NCI-H2081 (cell line): ENCODE results near the gene RAVER1.
A peak's percentile ranks its signal among the peaks of the same experiment; 100 is the strongest.

Experiments
- DNase-seq, 2 experiments: peaks; one replicate each; lab custom pipeline; 2025; lab: John Stamatoyannopoulos, UW

The RAVER1 gene

DNA sequence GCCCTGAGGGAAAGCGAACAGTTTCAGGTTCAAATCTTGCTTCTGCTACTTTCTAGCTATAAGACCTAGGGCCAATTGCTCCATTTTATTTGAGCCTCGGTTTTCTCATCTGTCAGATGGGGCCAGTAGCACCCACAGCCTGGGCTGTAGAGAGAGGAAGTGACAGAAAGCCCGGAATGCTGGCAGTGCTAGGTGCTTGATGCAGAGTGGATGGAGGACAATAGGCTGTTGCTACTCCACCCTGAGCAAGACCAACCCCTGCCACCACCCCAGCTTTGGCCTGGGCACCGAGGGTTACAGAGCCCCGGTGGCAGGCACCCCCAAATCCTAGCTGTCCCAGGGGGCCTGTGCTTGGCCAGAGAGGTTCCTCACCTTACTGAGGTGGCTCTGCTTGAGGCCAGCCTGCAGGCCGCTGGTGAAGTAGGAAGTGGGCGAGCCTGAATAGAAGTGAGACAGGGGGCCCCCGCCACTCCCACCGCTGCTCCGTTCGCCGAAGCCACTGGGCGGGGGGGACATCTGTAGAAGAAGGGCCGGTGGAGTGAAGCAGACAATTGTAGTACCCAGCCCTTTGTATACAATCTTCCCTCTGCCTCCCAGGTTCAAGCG lies 15.4 kb downstream of the RAVER1 start:
- DNase-seq: no peak

GRCh38 chr19:10317045-10317856 lies 16.1 kb downstream of the RAVER1 start:
- no peak for DNase-seq

DNA sequence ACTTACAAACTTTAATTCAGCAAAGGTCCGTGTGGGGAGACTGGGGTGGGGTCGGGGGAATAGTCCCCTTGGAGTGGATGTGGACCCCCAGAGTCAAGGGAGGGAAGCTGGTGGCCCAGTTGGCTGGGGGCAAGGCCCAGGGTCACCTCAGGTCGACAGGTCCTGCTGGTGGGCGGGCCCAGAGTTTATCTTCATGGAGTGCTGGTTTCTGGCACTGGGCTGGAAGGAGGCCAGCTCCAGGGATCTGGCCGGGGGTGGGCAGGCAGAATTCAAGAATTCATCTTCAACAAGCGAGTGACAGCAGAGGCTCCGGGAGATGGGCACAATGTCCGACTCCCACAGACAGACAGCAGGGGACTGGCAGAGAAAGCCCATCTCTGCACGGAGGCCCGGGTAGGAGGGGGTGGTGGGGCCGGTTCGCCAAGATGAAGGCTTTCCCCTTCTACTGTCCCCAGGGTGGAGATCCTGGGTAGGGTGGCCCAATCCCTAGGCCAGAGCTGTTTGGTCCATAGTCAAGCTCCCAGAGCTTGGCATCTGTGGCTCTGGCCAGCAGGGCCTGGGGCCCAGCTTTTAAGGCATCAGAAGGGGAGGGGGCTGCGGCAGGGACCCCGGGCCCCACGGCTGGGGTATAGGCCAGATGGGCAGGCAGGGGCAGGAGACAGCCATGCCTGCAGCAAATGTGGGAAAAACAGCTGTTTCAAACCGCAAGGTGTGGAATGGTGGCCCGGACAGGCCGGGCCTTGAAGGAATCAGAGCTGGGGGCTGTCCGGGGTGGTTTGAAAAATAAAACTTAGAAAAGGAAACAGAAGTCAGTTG lies 16.9 kb downstream of the RAVER1 start:
- DNase-seq: no peak

DNA sequence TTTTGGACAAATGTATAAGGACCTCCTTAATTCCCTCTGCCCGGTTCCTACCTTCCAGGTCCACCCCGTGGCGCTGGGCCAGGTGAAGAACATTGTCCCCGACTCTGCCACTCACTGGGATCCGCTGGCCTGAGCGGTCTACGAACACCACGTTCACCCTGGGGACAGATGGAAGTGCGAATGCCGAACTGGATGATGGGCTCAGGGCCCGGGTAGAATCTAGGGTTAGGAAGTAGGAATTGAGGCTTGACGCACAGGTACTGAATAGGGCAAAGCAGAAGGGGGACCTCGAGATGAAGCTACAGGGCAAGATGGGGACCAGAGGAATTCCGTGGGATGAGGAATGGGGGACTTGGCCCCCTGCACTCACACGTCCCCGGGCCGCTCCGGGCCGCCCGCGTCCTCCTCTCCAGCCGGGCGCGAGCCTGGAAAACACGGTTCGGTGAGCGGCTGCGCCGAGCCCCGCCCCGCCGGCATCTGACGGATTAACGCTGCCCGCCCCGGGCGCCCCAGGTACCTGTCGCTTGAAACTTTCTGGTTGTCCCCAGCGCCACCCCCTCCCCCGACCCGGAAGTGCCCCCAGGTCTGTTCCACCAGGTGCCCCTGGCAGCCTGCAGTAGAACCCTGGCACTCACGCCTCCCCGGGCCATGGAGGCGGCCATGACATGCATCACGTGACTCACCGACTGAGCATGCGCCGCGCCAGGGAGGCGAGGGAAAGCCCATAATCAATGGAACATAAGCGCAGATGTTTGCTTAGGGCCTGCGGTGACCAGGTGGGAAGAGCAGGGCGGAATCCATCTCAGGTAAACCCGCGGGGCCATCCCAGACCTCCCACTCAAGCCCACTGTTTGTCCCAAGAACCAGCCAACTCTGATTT lies 17.8 kb downstream of the RAVER1 start, which contains the start of gene FDX2:
TSS of gene FDX2 (minus strand) at position 681 of the 880 bp plus-strand sequence. CDS start at position 662, 19 bp downstream.
- DNase-seq: peak; percentile 91 to 93

DNA sequence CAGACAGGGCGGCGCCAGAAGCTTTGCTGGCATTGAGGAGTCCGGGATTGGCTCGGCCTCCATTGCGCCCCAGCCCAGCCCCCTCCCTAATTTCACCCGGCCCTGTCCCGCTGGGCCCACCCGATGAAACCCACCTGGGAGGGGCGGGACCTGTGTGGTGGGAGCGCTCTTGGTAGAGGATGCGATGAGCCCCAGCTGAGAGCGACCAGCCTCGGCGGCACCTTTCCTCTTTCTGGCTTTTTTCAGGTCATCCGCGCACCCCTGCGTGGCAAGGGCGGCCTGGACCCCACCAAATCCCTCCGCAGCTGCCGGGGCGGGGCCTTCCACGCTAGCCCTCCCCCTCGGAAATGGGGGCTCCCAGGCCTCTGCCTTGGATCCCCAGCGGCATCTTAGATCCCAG lies 23.9 kb downstream of the RAVER1 start, which contains the start of gene ZGLP1:
TSS of gene ZGLP1 (minus strand) at position 393 of the 400 bp plus-strand sequence.
- DNase-seq: no peak

DNA sequence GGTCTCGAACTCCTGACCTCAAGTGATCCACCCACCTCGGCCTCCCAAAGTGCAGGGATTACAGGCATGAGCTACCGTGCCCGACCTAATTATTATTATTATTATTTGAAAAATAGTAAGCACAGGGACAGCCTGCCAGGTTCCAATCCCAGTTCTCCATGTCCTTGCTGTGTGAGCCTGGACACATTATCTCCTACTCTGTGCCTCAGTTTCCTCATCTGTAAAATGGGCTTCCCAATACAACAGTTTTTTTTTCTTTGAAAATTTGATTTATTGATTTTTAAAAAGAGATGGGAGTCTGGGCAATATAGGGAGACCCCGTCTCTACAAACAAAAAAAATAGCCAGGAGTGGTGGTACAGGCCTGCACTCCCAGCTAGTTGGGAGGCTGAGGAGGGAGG lies 27.0 kb downstream of the RAVER1 start:
- no peak for DNase-seq

DNA sequence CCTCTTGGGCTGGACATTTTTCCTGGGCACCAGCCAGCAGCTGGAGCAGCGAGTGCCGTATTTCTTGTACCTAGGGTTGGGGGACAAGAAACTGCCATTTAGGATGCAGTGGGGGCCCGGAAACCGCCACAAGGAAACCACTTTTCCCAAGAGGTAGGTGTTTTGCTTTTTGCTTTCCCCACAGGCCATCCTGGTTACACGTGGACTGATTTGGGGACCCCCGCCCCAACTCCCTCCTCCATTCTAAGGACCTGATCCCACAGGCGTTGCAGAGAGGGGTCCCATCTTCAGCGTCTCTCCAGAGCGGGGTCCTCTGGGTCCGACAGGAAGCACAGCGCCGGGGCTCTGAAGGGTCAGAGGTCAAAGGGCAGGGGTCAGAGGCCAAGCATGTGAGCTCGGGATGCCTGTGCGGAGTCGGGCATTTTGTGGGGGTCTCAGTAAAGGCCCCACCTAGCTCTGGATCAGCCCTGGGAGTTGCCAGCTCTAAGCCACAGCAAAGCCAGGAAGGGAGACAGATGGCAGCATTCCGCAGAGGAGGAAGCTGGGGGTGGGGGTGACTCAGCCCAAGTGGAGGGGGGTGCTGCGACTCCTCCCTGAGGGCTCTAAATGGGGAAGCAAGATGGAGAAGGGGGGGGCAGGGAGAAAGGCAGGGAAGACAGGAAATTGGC lies 28.1 kb downstream of the RAVER1 start:
- DNase-seq: no peak

DNA sequence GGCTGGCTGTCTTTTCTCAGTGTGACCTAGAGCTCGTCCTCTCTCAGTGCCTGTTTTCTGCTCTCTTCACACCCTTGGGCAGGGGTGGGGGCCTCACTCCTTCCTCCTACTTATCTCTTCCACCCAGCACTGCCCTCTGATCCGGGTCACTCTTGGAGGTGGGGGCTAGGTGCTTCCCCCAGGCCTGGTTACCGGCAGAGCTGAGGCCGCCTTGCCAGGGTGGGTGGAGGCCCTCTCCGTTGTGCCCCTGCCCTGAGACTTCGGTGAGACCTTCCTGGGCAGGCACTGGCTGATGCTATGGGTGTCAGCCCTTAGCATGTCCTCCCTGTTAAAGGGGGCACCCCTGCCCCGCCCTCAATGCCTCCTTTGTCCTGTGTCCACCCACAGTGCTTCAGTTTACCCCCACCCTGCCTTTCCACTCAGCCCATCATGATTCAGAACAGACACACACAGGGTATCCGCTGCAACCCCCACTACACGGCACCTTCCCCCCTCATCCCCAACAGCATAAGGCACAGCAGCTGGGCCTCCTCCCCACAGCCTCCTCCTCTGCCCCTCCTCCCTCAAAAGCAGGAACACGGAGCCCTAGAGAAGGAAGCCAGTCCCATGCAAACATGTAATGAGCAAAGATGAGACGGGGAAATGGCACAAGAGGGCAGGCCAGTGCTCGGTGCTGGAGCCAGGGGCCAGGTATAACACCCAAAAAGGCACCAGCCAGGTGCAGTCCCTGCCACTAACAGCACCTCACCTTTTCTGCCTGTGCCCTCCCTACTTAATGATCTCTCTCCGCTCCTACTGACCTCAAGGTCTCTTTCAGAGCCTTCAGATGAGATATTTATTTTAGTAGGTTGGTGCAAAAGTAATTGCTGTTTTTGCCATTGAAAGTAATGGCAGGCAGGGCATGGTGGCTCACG lies 33.5 kb downstream of the RAVER1 start:
- no peak for DNase-seq

GRCh38 chr19:10295847-10296591 lies 37.3 kb downstream of the RAVER1 start:
- no peak for DNase-seq

DNA sequence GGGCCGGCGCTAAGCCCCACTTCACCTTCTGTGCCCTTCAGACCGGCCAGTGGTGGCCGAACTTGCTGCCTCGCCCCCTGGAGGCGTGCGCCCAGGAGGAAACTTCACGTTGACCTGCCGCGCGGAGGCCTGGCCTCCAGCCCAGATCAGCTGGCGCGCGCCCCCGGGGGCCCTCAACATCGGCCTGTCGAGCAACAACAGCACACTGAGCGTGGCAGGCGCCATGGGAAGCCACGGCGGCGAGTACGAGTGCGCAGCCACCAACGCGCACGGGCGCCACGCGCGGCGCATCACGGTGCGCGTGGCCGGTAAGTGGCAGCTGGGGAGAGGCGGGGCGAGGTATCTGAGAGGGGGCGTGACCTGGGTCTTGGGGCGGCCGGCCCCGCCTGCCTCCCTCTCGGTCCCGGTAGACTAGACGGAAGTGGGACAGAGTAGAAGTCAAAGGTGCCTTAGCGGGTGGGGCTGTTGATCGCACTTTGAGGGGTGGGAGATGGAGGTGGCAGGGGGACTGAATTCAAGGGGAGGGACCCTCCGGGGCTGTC lies 38.0 kb downstream of the RAVER1 start:
- no peak for DNase-seq

GRCh38 chr19:10294368-10294697 lies 39.0 kb downstream of the RAVER1 start:
- DNase-seq: no peak

GRCh38 chr19:10293637-10294367 lies 39.5 kb downstream of the RAVER1 start:
- DNase-seq: no peak

GRCh38 chr19:10292789-10293636 lies 40.3 kb downstream of the RAVER1 start:
- DNase-seq: no peak

DNA sequence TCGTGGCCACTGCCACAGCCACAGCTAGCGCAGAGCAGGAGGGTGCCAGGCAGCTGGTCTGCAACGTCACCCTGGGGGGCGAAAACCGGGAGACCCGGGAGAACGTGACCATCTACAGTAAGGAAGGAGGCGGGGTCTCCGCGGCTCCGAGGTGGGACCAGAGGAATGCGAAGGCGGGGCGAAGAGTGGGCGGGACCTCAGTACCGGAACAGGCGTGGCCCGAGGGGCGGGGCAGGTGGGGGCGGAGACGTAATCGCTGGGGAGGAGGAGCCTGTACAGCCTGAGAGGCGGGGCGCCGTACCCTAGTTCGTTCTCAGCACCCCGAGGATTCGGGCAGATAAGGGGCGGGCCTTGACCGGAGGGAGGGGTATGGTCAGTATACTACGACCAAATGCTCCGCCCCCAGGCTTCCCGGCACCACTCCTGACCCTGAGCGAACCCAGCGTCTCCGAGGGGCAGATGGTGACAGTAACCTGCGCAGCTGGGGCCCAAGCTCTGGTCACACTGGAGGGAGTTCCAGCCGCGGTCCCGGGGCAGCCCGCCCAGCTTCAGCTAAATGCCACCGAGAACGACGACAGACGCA lies 41.0 kb downstream of the RAVER1 start:
- peak in 1 of 2 experiments; percentile 36 for DNase-seq

DNA sequence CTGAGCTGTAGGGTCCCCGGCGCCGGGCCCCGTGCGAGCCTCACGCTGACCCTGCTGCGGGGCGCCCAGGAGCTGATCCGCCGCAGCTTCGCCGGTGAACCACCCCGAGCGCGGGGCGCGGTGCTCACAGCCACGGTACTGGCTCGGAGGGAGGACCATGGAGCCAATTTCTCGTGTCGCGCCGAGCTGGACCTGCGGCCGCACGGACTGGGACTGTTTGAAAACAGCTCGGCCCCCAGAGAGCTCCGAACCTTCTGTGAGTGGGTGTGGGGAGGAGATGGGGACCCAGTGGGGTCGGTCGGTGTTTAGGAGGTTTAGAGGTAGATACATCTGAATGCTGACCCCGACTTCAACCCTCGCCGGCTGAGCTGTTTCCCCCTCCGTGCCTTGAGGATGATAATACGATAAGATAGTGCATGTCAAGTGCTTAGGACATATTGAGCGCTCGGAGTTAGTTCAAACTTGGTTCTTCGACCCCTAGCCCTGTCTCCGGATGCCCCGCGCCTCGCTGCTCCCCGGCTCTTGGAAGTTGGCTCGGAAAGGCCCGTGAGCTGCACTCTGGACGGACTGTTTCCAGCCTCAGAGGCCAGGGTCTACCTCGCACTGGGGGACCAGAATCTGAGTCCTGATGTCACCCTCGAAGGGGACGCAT lies 41.6 kb downstream of the RAVER1 start:
- DNase-seq: no peak

DNA sequence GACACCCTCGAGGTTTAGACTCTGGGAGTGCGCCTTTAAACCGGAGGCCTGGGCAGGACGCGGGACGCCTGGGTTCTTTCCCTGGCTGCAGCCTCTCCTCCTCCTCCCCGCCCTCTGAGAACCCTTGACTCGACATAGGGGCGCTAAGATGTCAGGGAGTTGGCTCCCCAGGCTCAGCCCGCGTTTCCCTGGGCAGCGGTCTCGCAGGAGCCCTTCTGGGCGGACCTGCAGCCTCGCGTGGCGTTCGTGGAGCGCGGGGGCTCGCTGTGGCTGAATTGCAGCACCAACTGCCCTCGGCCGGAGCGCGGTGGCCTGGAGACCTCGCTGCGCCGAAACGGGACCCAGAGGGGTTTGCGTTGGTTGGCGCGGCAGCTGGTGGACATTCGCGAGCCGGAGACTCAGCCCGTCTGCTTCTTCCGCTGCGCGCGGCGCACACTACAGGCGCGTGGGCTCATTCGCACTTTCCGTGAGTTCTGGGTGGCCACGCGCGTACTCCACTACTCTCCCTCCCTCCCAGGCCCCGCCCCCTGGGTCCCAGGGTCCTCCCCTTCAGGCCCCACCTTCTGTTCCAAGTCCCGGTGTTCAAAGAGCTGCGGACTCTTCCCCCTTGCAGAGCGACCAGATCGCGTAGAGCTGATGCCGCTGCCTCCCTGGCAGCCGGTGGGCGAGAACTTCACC lies 42.3 kb downstream of the RAVER1 start:
- no peak for DNase-seq
